Neural cell (in vitro differentiated cells): ENCODE results near the gene DOCK2. TPM values are rescaled to one million over a fixed set of nuclear protein-coding genes. Genes with fewer than 3 reads are reported as not detected.

ENCODE experiments used
- H2AFZ ChIP-seq: fragments of 200-600, 300-800 bp; sonication (generic), shearing (Covaris generic); 2 replicates; pipeline ENCODE4 v1.6.0; 2014; ENCODE audit warnings: low read depth, mild to moderate bottlenecking, antibody characterized with exemption, low read length, moderate library complexity
- H3F3A ChIP-seq: fragments of 200-600 bp; shearing (Covaris generic); 2 replicates; pipeline ENCODE4 v1.6.1; 2016; ENCODE audit warnings: mild to moderate bottlenecking, moderate library complexity, mixed read lengths, antibody characterized with exemption, low read length; ENCODE audit not compliant: insufficient read depth, poor library complexity, severe bottlenecking
- H3K27ac ChIP-seq: fragments of 200-600, 300-800 bp; sonication (generic), shearing (Covaris generic); 2 replicates; pipeline ENCODE4 v1.5.1; 2014; ENCODE audit warnings: mild to moderate bottlenecking, low read length, moderate library complexity
- H3K27me3 ChIP-seq: fragments of 300-800, 200-600 bp; sonication (generic), shearing (Covaris generic); 2 replicates; pipeline ENCODE4 v1.6.0; 2014; ENCODE audit warnings: mild to moderate bottlenecking, low read depth, low read length, moderate library complexity; ENCODE audit not compliant: insufficient read depth
- H3K36me3 ChIP-seq: fragments of 300-800, 200-600 bp; sonication (generic), shearing (Covaris generic); 2 replicates; pipeline ENCODE4 v1.5.1; 2014; ENCODE audit warnings: mild to moderate bottlenecking, antibody characterized with exemption, low read length, moderate library complexity; ENCODE audit not compliant: insufficient read depth
- H3K4me2 ChIP-seq: fragments of 300-800, 200-600 bp; sonication (generic), shearing (Covaris generic); 2 replicates; pipeline ENCODE4 v1.6.0; 2014; ENCODE audit warnings: mild to moderate bottlenecking, low read length
- H3K4me3 ChIP-seq: fragments of 300-800, 200-600 bp; sonication (generic), shearing (Covaris generic); 2 replicates; pipeline ENCODE4 v1.5.1; 2014; ENCODE audit warnings: mild to moderate bottlenecking, low read length, moderate library complexity
- H3K79me2 ChIP-seq: fragments of 200-600 bp; shearing (Covaris generic); replicated peaks from 2 replicates; pipeline ENCODE4 v1.6.0; 2014; ENCODE audit warnings: mild to moderate bottlenecking, low read length, moderate library complexity; ENCODE audit not compliant: insufficient read depth
- H3K9ac ChIP-seq: fragments of 300-800, 200-600 bp; sonication (generic), shearing (Covaris generic); 2 replicates; pipeline ENCODE4 v1.6.1; 2016; ENCODE audit warnings: mild to moderate bottlenecking, low read length, mixed read lengths
- H3K9me2 ChIP-seq: fragments of 200-600 bp; shearing (Covaris generic); 2 replicates; pipeline ENCODE4 v1.6.1; 2016; ENCODE audit warnings: mild to moderate bottlenecking, low read length, mixed read lengths; ENCODE audit not compliant: insufficient read depth
- H3K9me3 ChIP-seq: fragments of 200-600, 300-800 bp; sonication (generic), shearing (Covaris generic); 2 replicates; pipeline ENCODE4 v1.6.1; 2016; ENCODE audit warnings: mild to moderate bottlenecking, mixed run types, low read length, moderate library complexity, mixed read lengths
- H4K20me1 ChIP-seq: fragments of 200-600 bp; shearing (Covaris generic); 2 replicates; pipeline ENCODE4 v1.6.1; 2016; ENCODE audit warnings: mild to moderate bottlenecking, mixed run types; ENCODE audit not compliant: insufficient read depth
- CTCF ChIP-seq: fragments of 450-650 bp; IDR thresholded peaks from 2 replicates; pipeline ENCODE4 v1.5.1; 2014; ENCODE audit warnings: antibody characterized with exemption, mild to moderate bottlenecking, moderate library complexity; ENCODE audit not compliant: poor library complexity, severe bottlenecking
- EP300 ChIP-seq: fragments of 450-650 bp; conservative IDR thresholded peaks from 2 replicates; pipeline ENCODE4 v1.6.1; 2014; ENCODE audit warnings: antibody characterized with exemption, mild to moderate bottlenecking, moderate library complexity; ENCODE audit not compliant: poor library complexity, severe bottlenecking
- EZH2 ChIP-seq: fragments of 200-600, 300-800 bp; shearing (Covaris generic), sonication (generic); IDR thresholded peaks from 2 replicates; pipeline ENCODE4 v1.6.1; 2014; ENCODE audit warnings: antibody characterized with exemption, low read length, borderline replicate concordance, mild to moderate bottlenecking; ENCODE audit not compliant: insufficient read depth, poor library complexity, severe bottlenecking
- MXI1 ChIP-seq: fragments of 450-650 bp; conservative IDR thresholded peaks from 2 replicates; pipeline ENCODE4 v1.6.1; 2014; ENCODE audit warnings: antibody characterized with exemption, mild to moderate bottlenecking; ENCODE audit not compliant: poor library complexity, severe bottlenecking
- POLR2AphosphoS5 ChIP-seq: IDR thresholded peaks from 2 replicates; pipeline ENCODE4 v1.6.1; 2012
- RAD21 ChIP-seq: fragments of 450-650 bp; conservative IDR thresholded peaks from 2 replicates; pipeline ENCODE4 v1.6.1; 2014; ENCODE audit warnings: antibody characterized with exemption, mild to moderate bottlenecking, moderate library complexity
- REST ChIP-seq: IDR thresholded peaks from 2 replicates; pipeline ENCODE4 v1.6.1; 2012; ENCODE audit warnings: borderline replicate concordance
- SMC3 ChIP-seq: fragments of 450-650 bp; conservative IDR thresholded peaks from 2 replicates; pipeline ENCODE4 v1.6.1; 2014; ENCODE audit warnings: antibody characterized with exemption, mild to moderate bottlenecking, moderate library complexity; ENCODE audit not compliant: poor library complexity
- TAF1 ChIP-seq: IDR thresholded peaks from 2 replicates; pipeline ENCODE4 v1.6.1; 2012; ENCODE audit warnings: low read depth
- polyA plus RNA-seq: library from polyadenylated mRNA; depleted of rRNA; stranded (reverse); fragments of >200 nt; gene quantifications from 2 replicates; pipeline ENCODE4 v1.2.3, GENCODE V29; 2014

DOCK2 gene
- polyA plus RNA-seq, 1 donor from 2014 or later, result 0.15 TPM

DNA sequence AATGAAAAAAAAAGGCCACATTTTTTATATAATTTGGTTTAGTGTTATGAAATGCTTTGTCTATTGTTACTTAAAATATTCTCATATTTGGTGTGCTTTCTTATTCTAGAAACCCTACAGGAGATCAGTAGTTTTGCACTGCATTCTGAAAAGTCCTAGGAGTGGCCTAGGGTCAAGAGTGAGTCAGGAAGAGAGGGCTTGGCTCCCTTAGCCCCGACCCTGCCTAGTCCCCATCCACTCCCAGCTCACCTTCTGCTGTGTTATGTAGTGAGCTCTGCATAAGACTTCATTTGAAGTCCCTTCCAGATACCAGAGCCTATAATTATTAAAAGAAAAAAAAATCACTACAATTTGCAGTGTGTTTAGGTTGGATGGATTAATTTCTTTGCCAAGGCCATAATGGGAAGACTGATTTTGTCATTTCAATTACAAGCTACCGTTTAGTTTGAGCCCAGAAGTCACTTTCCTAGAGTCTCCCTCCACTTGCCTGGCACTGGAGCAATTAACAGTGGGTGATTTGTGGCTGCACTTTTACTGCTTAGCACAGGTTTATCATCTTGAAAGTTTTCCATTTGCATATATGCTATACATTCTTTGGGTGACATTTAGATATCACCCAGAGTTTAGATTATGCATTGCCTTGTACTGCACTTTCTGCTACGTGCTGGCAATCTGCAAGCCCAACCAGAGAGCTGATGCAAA is 199.9 kb downstream of the DOCK2 start:
- no peaks in the 10 kb centered on the region for H4K20me1 ChIP-seq
- H3K9ac ChIP-seq, result no peak overlapping the region
- no peaks in the 10 kb centered on the region for H3K9me3 ChIP-seq
- H3F3A ChIP-seq, result no peaks in the 10 kb centered on the region
- H3K27me3 ChIP-seq, result no peaks in the 10 kb centered on the region
- no peaks in the 10 kb centered on the region for H3K9me2 ChIP-seq
- H3K4me2 ChIP-seq, result no peak overlapping the region
- no peak overlapping the region for H3K27ac ChIP-seq
- no peaks in the 10 kb centered on the region for H3K79me2 ChIP-seq
- no peak for TF ChIP-seq CTCF
- TF ChIP-seq TAF1, result no peak
- TF ChIP-seq MXI1, result no peak
- TF ChIP-seq EP300, result no peak
- no peak for TF ChIP-seq REST
- no peak for TF ChIP-seq POLR2AphosphoS5
- TF ChIP-seq SMC3, result no peak
- no peak for TF ChIP-seq EZH2
- no peak for TF ChIP-seq RAD21
- no peak overlapping the region for H2AFZ ChIP-seq
- H3K36me3 ChIP-seq, result no peaks in the 10 kb centered on the region
- no peak overlapping the region for H3K4me3 ChIP-seq

- H3K4me2 ChIP-seq, result no peak overlapping the region
- no peaks in the 10 kb centered on the region for H3F3A ChIP-seq
- H3K36me3 ChIP-seq, result no peaks in the 10 kb centered on the region
- no peaks in the 10 kb centered on the region for H3K27me3 ChIP-seq
- no peak overlapping the region for H3K4me3 ChIP-seq
- H3K27ac ChIP-seq, result no peak overlapping the region
- no peaks in the 10 kb centered on the region for H3K9me2 ChIP-seq
- H3K9me3 ChIP-seq, result no peaks in the 10 kb centered on the region
- no peak for TF ChIP-seq REST
- no peak for TF ChIP-seq EP300
- TF ChIP-seq TAF1, result no peak
- no peak for TF ChIP-seq POLR2AphosphoS5
- no peak for TF ChIP-seq RAD21
- no peak for TF ChIP-seq CTCF
- no peak for TF ChIP-seq EZH2
- no peak for TF ChIP-seq SMC3
- no peak for TF ChIP-seq MXI1
- no peak overlapping the region for H3K9ac ChIP-seq
- no peaks in the 10 kb centered on the region for H3K79me2 ChIP-seq
- no peaks in the 10 kb centered on the region for H4K20me1 ChIP-seq
- H2AFZ ChIP-seq, result no peak overlapping the region
Measured at GRCh38 chr5:169837686-169838085, 200.6 kb downstream of the DOCK2 start.
